HepG2 (cell line): ENCODE data around the gene FBXO4. TPM values are rescaled to one million over a fixed set of nuclear protein-coding genes. Genes with fewer than 3 reads are reported as not detected.

Source experiments
- ARID5B ChIP-seq: IDR thresholded peaks from 2 replicates; pipeline ENCODE4 v1.4.0; 2020; ENCODE audit warnings: mild to moderate bottlenecking, missing genetic modification reagents
- CENPBD1 ChIP-seq: sonication (generic); formaldehyde crosslinking; IDR thresholded peaks from 2 replicates; pipeline ENCODE4 v1.8.0; 2022; ENCODE audit warnings: missing genetic modification reagents, low read depth, mild to moderate bottlenecking, borderline replicate concordance
- DBP ChIP-seq: sonication (generic); formaldehyde crosslinking; IDR thresholded peaks from 2 replicates; pipeline ENCODE4 v1.4.0; 2020; ENCODE audit warnings: missing genetic modification reagents; ENCODE audit errors: not compliant biosample characterization
- DR1 ChIP-seq: sonication (generic); formaldehyde crosslinking; IDR thresholded peaks from 2 replicates; pipeline ENCODE4 v1.8.0; 2021; ENCODE audit warnings: mild to moderate bottlenecking, missing genetic modification reagents, inconsistent platforms
- IRF9 ChIP-seq: sonication (generic); formaldehyde crosslinking; IDR thresholded peaks from 2 replicates; pipeline ENCODE4 v1.8.0; 2022; ENCODE audit warnings: missing genetic modification reagents, mild to moderate bottlenecking, borderline replicate concordance
- JUN ChIP-seq: sonication (generic); formaldehyde crosslinking; IDR thresholded peaks from 2 replicates; pipeline ENCODE4 v1.4.0; 2020; ENCODE audit warnings: mild to moderate bottlenecking, missing genetic modification reagents
- MED1 ChIP-seq: sonication (generic); formaldehyde crosslinking; IDR thresholded peaks from 2 replicates; pipeline ENCODE4 v1.4.0; 2020; ENCODE audit warnings: missing genetic modification reagents
- NFATC3 ChIP-seq: sonication (generic); formaldehyde crosslinking; IDR thresholded peaks from 2 replicates; pipeline ENCODE4 v1.5.1; 2020; ENCODE audit warnings: mild to moderate bottlenecking, missing genetic modification reagents
- TEAD3 ChIP-seq: optimal IDR thresholded peaks from 2 replicates; pipeline ENCODE3; 2016; ENCODE audit warnings: borderline replicate concordance
- THAP11 ChIP-seq: IDR thresholded peaks from 2 replicates; pipeline ENCODE4 v1.6.1; 2016; ENCODE audit warnings: missing biosample characterization, missing genetic modification reagents
- ZBTB8A ChIP-seq: sonication (generic); formaldehyde crosslinking; IDR thresholded peaks from 2 replicates; pipeline ENCODE4 v1.4.0; 2020; ENCODE audit warnings: mild to moderate bottlenecking, low read depth, missing genetic modification reagents, borderline replicate concordance
- ZNF317 ChIP-seq: sonication (generic); formaldehyde crosslinking; IDR thresholded peaks from 2 replicates; pipeline ENCODE4 v1.5.0; 2020; ENCODE audit warnings: mild to moderate bottlenecking, missing genetic modification reagents
- ZNF589 ChIP-seq: sonication (generic); formaldehyde crosslinking; conservative IDR thresholded peaks from 2 replicates; pipeline ENCODE4 v1.8.0; 2022; ENCODE audit warnings: mild to moderate bottlenecking, moderate library complexity, missing genetic modification reagents
- ZNF614 ChIP-seq: IDR thresholded peaks from 2 replicates; pipeline ENCODE4 v1.6.1; 2018; ENCODE audit warnings: missing biosample characterization, missing genetic modification reagents, inconsistent platforms, borderline replicate concordance
- ZNF639 ChIP-seq: conservative IDR thresholded peaks from 2 replicates; pipeline ENCODE4 v1.6.1; 2018; ENCODE audit warnings: missing genetic modification reagents
- ZNF782 ChIP-seq: sonication (generic); formaldehyde crosslinking; IDR thresholded peaks from 2 replicates; pipeline ENCODE4 v1.4.0; 2020; ENCODE audit warnings: missing genetic modification reagents, mild to moderate bottlenecking, borderline replicate concordance
- polyA plus RNA-seq, 8 experiments: library from polyadenylated mRNA; depleted of rRNA in 3 of 8; stranded (reverse) in 7 of 8; unstranded in 1 of 8; fragments of >200 nt; fragmentation: Illumina TruSeq in 4 of 8; extraction: Trizol in 4 of 8; gene quantifications; 2 replicates each; pipeline versions ENCODE4 v1.2.1 to v1.2.3, GENCODE V29; 2011 to 2016; ENCODE audit warnings: low read depth in 4 of 8, missing spikeins in 1 of 8, mixed read lengths in 1 of 8; ENCODE audit not compliant: insufficient read depth in 1 of 8
- total RNA-seq, 5 experiments: library from RNA; depleted of rRNA; stranded (reverse); fragments of >200 nt; fragmentation: Illumina TruSeq; extraction: Trizol; gene quantifications; 2 replicates each; pipeline ENCODE4 v1.2.3, GENCODE V29; 2016; ENCODE audit warnings: low read depth in 1 of 5
- TF ChIP-seq, protein P1 (sequence below): sonication (generic); formaldehyde crosslinking; IDR thresholded peaks from 2 replicates; pipeline ENCODE4 v1.4.0; 2020; ENCODE audit warnings: missing genetic modification reagents

The FBXO4 gene
- total and polyA plus RNA-seq, 2 of the 13 experiments (the other 11 are each of a cell fraction or from before 2014, with no cell fraction given), result 5.2 to 16.4 TPM

DNA sequence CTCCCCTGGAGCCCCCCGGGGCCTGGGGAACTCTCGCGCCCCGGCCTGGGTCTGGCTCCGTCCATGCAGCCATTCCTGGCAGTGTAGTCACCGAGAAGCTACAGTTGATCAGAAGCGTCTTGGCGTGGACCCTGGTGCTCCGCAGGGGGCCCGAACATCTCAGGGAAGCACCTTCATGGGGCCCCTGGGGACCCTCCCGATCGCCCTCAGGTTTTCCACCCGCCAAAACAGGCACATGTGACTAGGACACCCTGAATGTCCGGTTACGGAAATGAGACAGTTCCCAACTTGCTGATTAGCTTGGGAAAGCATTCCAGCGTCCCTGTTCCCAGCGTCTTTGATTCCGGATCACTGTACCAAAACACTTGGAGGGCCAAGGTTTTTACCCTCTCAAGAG lies 472 bp downstream of the FBXO4 start (continued):
- TF ChIP-seq, protein P1, sequence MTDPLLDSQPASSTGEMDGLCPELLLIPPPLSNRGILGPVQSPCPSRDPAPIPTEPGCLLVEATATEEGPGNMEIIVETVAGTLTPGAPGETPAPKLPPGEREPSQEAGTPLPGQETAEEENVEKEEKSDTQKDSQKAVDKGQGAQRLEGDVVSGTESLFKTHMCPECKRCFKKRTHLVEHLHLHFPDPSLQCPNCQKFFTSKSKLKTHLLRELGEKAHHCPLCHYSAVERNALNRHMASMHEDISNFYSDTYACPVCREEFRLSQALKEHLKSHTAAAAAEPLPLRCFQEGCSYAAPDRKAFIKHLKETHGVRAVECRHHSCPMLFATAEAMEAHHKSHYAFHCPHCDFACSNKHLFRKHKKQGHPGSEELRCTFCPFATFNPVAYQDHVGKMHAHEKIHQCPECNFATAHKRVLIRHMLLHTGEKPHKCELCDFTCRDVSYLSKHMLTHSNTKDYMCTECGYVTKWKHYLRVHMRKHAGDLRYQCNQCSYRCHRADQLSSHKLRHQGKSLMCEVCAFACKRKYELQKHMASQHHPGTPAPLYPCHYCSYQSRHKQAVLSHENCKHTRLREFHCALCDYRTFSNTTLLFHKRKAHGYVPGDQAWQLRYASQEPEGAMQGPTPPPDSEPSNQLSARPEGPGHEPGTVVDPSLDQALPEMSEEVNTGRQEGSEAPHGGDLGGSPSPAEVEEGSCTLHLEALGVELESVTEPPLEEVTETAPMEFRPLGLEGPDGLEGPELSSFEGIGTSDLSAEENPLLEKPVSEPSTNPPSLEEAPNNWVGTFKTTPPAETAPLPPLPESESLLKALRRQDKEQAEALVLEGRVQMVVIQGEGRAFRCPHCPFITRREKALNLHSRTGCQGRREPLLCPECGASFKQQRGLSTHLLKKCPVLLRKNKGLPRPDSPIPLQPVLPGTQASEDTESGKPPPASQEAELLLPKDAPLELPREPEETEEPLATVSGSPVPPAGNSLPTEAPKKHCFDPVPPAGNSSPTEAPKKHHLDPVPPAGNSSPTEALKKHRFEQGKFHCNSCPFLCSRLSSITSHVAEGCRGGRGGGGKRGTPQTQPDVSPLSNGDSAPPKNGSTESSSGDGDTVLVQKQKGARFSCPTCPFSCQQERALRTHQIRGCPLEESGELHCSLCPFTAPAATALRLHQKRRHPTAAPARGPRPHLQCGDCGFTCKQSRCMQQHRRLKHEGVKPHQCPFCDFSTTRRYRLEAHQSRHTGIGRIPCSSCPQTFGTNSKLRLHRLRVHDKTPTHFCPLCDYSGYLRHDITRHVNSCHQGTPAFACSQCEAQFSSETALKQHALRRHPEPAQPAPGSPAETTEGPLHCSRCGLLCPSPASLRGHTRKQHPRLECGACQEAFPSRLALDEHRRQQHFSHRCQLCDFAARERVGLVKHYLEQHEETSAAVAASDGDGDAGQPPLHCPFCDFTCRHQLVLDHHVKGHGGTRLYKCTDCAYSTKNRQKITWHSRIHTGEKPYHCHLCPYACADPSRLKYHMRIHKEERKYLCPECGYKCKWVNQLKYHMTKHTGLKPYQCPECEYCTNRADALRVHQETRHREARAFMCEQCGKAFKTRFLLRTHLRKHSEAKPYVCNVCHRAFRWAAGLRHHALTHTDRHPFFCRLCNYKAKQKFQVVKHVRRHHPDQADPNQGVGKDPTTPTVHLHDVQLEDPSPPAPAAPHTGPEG (CRISPR knock-in tag), result no peak
- TF ChIP-seq ZNF589 (CRISPR knock-in tag) (no peak), JUN (CRISPR knock-in tag) (no peak), ZNF782 (CRISPR knock-in tag) (no peak), ZNF639 (CRISPR knock-in tag) (no peak), THAP11 (CRISPR knock-in tag) (no peak), ZBTB8A (CRISPR knock-in tag) (no peak), CENPBD1 (CRISPR knock-in tag) (no peak), TEAD3 (CRISPR knock-in tag) (peak; percentile 9), DBP (no peak), IRF9 (no peak), ARID5B (CRISPR knock-in tag) (no peak), ZNF614 (CRISPR knock-in tag) (no peak; the same call in 1 of the 2 replicates), DR1 (CRISPR knock-in tag) (no peak), MED1 (CRISPR knock-in tag) (no peak), ZNF317 (CRISPR knock-in tag) (no peak), NFATC3 (CRISPR knock-in tag) (no peak)
